H1 (cell line): ENCODE results near the gene SPPL3. TPM values are rescaled to one million over a fixed set of nuclear protein-coding genes. Genes with fewer than 3 reads are reported as not detected.

Experiments
- CHD7 ChIP-seq: fragments of 300-600 bp; sonication (generic); IDR thresholded peaks from 2 replicates; pipeline ENCODE4 v1.7.1; 2012; ENCODE audit warnings: low read length, moderate library complexity, mild to moderate bottlenecking, inconsistent platforms; ENCODE audit not compliant: insufficient replicate concordance
- JUND ChIP-seq: IDR thresholded peaks from 2 replicates; pipeline ENCODE4 v1.6.1; 2011; ENCODE audit warnings: mild to moderate bottlenecking, improper control_type of control experiment, low read length
- KDM4A ChIP-seq: IDR thresholded peaks from one replicate; pipeline ENCODE4 v1.7.1; 2012; ENCODE audit warnings: low read depth, mild to moderate bottlenecking, moderate library complexity, low read length, inconsistent platforms; ENCODE audit not compliant: severe bottlenecking
- polyA plus RNA-seq, 7 experiments: library from polyadenylated mRNA; depleted of rRNA in 3 of 7; stranded (reverse) in 5 of 7; unstranded in 2 of 7; fragments of >200 nt in 5 of 7; fragments of 200-250 nt in 2 of 7; gene quantifications; 1 replicate in 5 of 7; 2 replicates in 1 of 7; 4 replicates in 1 of 7; pipeline versions ENCODE4 v1.2.1 to v1.2.3, GENCODE V29; 2011 to 2013; ENCODE audit warnings: missing spikeins in 2 of 7, mixed read lengths in 2 of 7
- total RNA-seq: library from RNA; stranded (reverse); fragmentation: NEBNext Ultra II Directional; extraction: Animal tissue kit (Norgen Biotek cat#: 25700); gene quantifications from 2 replicates; pipeline ENCODE4 v1.2.1, GENCODE V29; 2021

The SPPL3 gene
- total and polyA plus RNA-seq, 2 of the 8 experiments (the other 6 are each of a cell fraction or from before 2014, with no cell fraction given), result 27.3 to 48.4 TPM

GRCh38 chr12:120874547-120875245 is 29.5 kb downstream of the SPPL3 start (continued):
- TF ChIP-seq CHD7, result no peak
- TF ChIP-seq KDM4A, result no peak
- TF ChIP-seq JUND, result no peak
